Spleen (tissue), 7 donors: ENCODE measurements around the gene EXOC6B.

ENCODE experiments used
- POLR2AphosphoS5 ChIP-seq, 3 donors: sonication (generic); formaldehyde crosslinking; IDR thresholded peaks; one replicate each; pipeline ENCODE4 v1.5.1; 2017; ENCODE audit warnings: antibody characterized with exemption in 3 of 3
- TF ChIP-seq, protein P1 (sequence below), 11 experiments: fragments of 200-600 bp in 7 of 11; fragments of 450-650 bp in 4 of 11; sonication (generic) in 4 of 11; IDR thresholded peaks in 8 of 11; conservative IDR thresholded peaks in 3 of 11; 1 replicate in 7 of 11; 2 replicates in 4 of 11; pipeline versions ENCODE4 v1.4.0 to v1.8.0; 2016 to 2021; ENCODE audit warnings: antibody characterized with exemption in 11 of 11, inconsistent platforms in 4 of 11, mild to moderate bottlenecking in 1 of 11
- donor health status: DM: no; HTN: no; CAD: no; lungs with moderate emphysema.
- donor health status: DM: no; HTN: no; CAD: no.
- donor health status: DM: no; HTN: no; CAD: no.

DNA sequence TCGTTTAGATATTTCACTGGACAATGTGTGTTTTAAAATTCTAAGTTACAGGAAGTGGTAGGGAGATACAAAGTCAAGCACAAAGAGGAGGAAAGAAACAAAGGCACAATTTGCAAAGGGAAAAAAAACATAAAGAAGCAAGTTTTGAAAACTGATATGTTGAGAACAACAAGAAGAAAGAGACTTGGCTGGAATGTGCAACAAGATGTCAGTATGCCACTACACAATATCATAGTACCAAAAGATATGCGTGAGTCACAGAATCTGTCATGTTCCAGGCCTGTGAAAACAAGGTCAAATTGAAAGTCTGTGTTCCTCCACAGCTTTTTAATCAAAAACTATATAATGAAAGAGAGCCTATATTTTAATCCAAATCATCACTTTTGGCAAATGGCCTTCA, 12.0 kb downstream of the EXOC6B start:
- TF ChIP-seq, protein P1, sequence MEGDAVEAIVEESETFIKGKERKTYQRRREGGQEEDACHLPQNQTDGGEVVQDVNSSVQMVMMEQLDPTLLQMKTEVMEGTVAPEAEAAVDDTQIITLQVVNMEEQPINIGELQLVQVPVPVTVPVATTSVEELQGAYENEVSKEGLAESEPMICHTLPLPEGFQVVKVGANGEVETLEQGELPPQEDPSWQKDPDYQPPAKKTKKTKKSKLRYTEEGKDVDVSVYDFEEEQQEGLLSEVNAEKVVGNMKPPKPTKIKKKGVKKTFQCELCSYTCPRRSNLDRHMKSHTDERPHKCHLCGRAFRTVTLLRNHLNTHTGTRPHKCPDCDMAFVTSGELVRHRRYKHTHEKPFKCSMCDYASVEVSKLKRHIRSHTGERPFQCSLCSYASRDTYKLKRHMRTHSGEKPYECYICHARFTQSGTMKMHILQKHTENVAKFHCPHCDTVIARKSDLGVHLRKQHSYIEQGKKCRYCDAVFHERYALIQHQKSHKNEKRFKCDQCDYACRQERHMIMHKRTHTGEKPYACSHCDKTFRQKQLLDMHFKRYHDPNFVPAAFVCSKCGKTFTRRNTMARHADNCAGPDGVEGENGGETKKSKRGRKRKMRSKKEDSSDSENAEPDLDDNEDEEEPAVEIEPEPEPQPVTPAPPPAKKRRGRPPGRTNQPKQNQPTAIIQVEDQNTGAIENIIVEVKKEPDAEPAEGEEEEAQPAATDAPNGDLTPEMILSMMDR (IDR thresholded peaks at IDR 0.05 in 8 of 11, conservative IDR thresholded peaks at IDR 0.05 in 3 of 11), result no peak
- TF ChIP-seq POLR2AphosphoS5 (IDR thresholded peaks at IDR 0.05), result no peak
